Lower leg skin (tissue), 4 donors: ENCODE data around the gene OXCT1. TPM values are rescaled to one million over a fixed set of nuclear protein-coding genes. Genes with fewer than 3 reads are reported as not detected.
"Not testable (repeated sequence)": the region's sequence is repeated elsewhere in the genome, so short reads cannot be mapped to it uniquely, and the experiment has no call there.

ENCODE experiments used
- DNase-seq, 2 donors: peaks; one replicate each; pipeline ENCODE4 v3.0.0-alpha.2; 2019; ENCODE audit warnings: low spot score in 2 of 2
- H3K4me3 ChIP-seq: fragments of 200-600 bp; sonication (generic); 2 replicates; pipeline ENCODE4 v1.5.1; 2017; ENCODE audit warnings: mild to moderate bottlenecking, low read depth; ENCODE audit not compliant: poor library complexity, severe bottlenecking
- POLR2A ChIP-seq, 2 donors: fragments of 450-650 bp; IDR thresholded peaks; one replicate each; pipeline ENCODE4 v1.6.1; 2016 to 2017; ENCODE audit warnings: antibody characterized with exemption in 2 of 2, mild to moderate bottlenecking in 1 of 2, moderate library complexity in 1 of 2
- WGBS, 2 donors: methylation state at CpG; one replicate each; pipeline ENCODE4 v1.1.5; 2018; 5-methylcytosine and 5-hydroxymethylcytosine counted together
- intact Hi-C: fragments of 100-400 bp; cut with DNase I; formaldehyde crosslinking; loops from one replicate; pipeline ENCODE4 v1.15.0; 2023; ENCODE audit warnings: low total_unique reads
- total RNA-seq, 4 donors: library from RNA; depleted of rRNA; stranded (reverse); fragments of >200 nt; gene quantifications; one replicate each; pipeline ENCODE4 v1.1.0, GENCODE V29; 2016
- TF ChIP-seq, protein P1 (sequence below), 3 donors: fragments of 450-650 bp; IDR thresholded peaks; one replicate each; pipeline ENCODE4 v1.5.1; 2016; ENCODE audit warnings: antibody characterized with exemption in 3 of 3, mild to moderate bottlenecking in 3 of 3, moderate library complexity in 2 of 3

OXCT1 gene
- total RNA-seq, 4 donors from 2014 or later, result 19.0 to 28.8 (median 20.9) TPM

DNA sequence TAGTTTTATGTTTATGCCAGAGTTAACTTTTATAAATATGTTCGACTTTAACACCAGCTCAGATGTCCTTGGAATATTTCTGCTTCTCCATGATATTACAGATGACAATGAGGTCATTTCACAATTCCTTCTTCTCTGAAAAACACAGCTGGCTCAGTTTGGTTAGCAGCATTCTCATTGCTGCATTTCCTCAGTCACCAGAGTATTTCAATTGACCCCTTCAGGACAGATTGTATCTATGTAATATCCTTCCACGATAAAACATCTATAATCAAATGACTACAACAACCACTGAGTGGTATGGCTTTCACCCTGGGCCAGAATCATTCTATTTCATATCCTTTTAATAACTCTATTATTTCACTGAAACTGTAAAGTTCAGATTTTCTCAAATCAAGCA is 148.7 kb downstream of the OXCT1 start:
- no peak for DNase-seq
- no peak overlapping the region for H3K4me3 ChIP-seq
- WGBS, 2 donors, result 37 to 48% methylated on average over 2 of the region's 2 CpGs
- intact Hi-C loops, result no loop called here
- TF ChIP-seq, protein P1, sequence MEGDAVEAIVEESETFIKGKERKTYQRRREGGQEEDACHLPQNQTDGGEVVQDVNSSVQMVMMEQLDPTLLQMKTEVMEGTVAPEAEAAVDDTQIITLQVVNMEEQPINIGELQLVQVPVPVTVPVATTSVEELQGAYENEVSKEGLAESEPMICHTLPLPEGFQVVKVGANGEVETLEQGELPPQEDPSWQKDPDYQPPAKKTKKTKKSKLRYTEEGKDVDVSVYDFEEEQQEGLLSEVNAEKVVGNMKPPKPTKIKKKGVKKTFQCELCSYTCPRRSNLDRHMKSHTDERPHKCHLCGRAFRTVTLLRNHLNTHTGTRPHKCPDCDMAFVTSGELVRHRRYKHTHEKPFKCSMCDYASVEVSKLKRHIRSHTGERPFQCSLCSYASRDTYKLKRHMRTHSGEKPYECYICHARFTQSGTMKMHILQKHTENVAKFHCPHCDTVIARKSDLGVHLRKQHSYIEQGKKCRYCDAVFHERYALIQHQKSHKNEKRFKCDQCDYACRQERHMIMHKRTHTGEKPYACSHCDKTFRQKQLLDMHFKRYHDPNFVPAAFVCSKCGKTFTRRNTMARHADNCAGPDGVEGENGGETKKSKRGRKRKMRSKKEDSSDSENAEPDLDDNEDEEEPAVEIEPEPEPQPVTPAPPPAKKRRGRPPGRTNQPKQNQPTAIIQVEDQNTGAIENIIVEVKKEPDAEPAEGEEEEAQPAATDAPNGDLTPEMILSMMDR (IDR thresholded peaks at IDR 0.05), result no peak
- TF ChIP-seq POLR2A (IDR thresholded peaks at IDR 0.05), result no peak

DNA sequence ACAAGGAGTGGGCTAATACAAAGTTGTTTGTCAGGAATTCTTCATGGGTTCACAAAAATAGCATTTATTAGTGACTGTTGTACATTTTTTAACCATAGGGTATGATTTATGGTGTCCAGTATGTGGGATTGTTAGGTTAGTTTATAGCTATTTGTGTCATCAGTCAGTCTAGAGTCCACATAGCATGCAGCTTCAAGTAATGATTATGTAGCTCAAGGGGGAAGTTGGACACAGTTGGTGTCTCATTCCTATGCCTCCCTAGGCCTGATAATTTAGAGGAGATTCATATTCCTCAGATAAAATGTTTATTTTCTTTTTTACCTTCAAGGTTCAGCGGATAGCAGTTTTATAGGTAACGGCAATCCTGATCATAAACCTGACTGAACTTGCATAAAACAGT is 153.8 kb downstream of the OXCT1 start:
- H3K4me3 ChIP-seq, result no peak overlapping the region
- intact Hi-C loops, result no loop called here
- DNase-seq, result no peak
- TF ChIP-seq, protein P1 (IDR thresholded peaks at IDR 0.05), result no peak
- TF ChIP-seq POLR2A (IDR thresholded peaks at IDR 0.05), result no peak
- 70 to 84% methylated on average over 2 of the region's 2 CpGs for WGBS, 2 donors

DNA sequence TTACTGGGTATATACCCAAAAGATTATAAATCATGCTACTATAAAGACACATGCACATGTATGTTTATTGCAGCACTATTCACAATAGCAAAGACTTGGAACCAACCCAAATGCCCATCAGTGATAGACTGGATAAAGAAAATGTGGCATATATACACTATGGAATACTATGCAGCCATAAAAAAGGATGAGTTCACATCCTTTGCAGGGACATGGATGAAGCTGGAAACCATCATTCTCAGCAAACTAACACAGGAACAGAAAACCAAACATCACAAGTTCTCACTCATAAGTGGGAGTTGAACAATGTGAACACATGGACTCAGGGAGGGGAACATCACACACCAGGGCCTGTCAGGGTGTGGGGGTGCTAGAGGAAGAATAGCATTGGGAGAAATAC is 155.8 kb downstream of the OXCT1 start:
- DNase-seq, intact Hi-C loops, H3K4me3 ChIP-seq: not testable (repeated sequence)

- intact Hi-C loops, result no loop called here
Observed at GRCh38 chr5:41708604-41708940, 161.7 kb downstream of the OXCT1 start.

GRCh38 chr5:41707853-41708603 is 162.2 kb downstream of the OXCT1 start:
- H3K4me3 ChIP-seq, result no peak overlapping the region
- no peak for DNase-seq
- intact Hi-C loops, result no loop called here
- WGBS, 2 donors, result 56 to 61% methylated on average over 4 of the region's 4 CpGs
- TF ChIP-seq, protein P1 (IDR thresholded peaks at IDR 0.05), result no peak
- no peak for TF ChIP-seq POLR2A (IDR thresholded peaks at IDR 0.05)

More at GRCh38 chr5:41708604-41708940, 161.7 kb downstream of the OXCT1 start:
- H3K4me3 ChIP-seq, result no peak overlapping the region
- 72 to 86% methylated on average over 2 of the region's 2 CpGs for WGBS, 2 donors
- DNase-seq, result no peak
- no peak for TF ChIP-seq POLR2A (IDR thresholded peaks at IDR 0.05)
- TF ChIP-seq, protein P1 (IDR thresholded peaks at IDR 0.05), result no peak

- no peak overlapping the region for H3K4me3 ChIP-seq
- no peak for TF ChIP-seq POLR2A (IDR thresholded peaks at IDR 0.05)
- TF ChIP-seq, protein P1 (IDR thresholded peaks at IDR 0.05), result no peak
- DNase-seq, result no peak
- intact Hi-C loops, result no loop called here
- 76 to 81% methylated on average over 3 of the region's 3 CpGs for WGBS, 2 donors
Observed at GRCh38 chr5:41695920-41696582, 174.2 kb downstream of the OXCT1 start.
